ENCODE data around the gene PSAP. TPM values are rescaled to one million over a fixed set of nuclear protein-coding genes. Genes with fewer than 3 reads are reported as not detected.

Gene PSAP
- total and polyA plus RNA-seq, 4 donors = 255 to 671 (median 472) TPM

DNA sequence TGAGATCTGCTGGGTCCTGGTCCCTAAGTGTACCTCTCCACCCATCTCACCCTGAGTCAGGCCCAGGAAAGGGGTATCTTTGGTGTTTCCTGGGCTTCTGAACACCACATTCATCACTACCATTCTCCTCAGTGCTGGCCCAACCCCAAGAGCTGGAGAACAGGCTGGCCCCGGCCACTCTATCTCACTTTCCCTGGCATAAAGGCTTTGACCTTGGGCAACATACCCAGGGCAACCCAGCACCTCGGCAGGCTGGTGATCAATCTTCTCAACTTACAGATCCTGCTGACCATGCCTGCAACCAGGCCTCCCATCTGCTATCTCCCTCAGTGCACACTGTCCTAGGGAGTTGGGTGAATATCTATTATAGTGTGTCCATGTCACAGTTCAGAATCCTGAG is 79.8 kb downstream of the PSAP start:
- no peak for DNase-seq (ENCODE audit: low spot score)
- no peaks in the 10 kb centered on the region for H3K36me3 ChIP-seq (ENCODE audit: control insufficient read depth in 4 of 4, insufficient read depth in 3 of 4, low read depth in 1 of 4, low read length in 3 of 4)
- H3K27ac ChIP-seq (ENCODE audit: low read depth in 1 of 2, low read length in 2 of 2) = peak overlapping the region; percentile 33 to 74
- peaks cover 8 to 26% (median 12%) of the 10 kb centered on the region in 4 donors for H3K4me1 ChIP-seq (ENCODE audit: control insufficient read depth in 4 of 4, insufficient read depth in 4 of 4, low read length in 3 of 4)
- H3K9me3 ChIP-seq (ENCODE audit: control insufficient read depth in 4 of 4, low read length in 3 of 4) = no peaks in the 10 kb centered on the region
- H3K4me3 ChIP-seq (ENCODE audit: low read depth in 1 of 3, low read length in 3 of 3) = peak overlapping the region in 1 of 3 donors; percentile 3
- WGBS = 62% methylated on average over 2 of the region's 2 CpGs
- peak overlapping the region; percentile 0 to 22 for H3K9ac ChIP-seq (ENCODE audit: low read depth in 1 of 2, low read length in 2 of 2)
- no peaks in the 10 kb centered on the region for H3K27me3 ChIP-seq (ENCODE audit: control insufficient read depth in 4 of 4, insufficient read depth in 4 of 4, low read length in 3 of 4)
- TF ChIP-seq, protein P1, sequence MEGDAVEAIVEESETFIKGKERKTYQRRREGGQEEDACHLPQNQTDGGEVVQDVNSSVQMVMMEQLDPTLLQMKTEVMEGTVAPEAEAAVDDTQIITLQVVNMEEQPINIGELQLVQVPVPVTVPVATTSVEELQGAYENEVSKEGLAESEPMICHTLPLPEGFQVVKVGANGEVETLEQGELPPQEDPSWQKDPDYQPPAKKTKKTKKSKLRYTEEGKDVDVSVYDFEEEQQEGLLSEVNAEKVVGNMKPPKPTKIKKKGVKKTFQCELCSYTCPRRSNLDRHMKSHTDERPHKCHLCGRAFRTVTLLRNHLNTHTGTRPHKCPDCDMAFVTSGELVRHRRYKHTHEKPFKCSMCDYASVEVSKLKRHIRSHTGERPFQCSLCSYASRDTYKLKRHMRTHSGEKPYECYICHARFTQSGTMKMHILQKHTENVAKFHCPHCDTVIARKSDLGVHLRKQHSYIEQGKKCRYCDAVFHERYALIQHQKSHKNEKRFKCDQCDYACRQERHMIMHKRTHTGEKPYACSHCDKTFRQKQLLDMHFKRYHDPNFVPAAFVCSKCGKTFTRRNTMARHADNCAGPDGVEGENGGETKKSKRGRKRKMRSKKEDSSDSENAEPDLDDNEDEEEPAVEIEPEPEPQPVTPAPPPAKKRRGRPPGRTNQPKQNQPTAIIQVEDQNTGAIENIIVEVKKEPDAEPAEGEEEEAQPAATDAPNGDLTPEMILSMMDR (IDR thresholded peaks at IDR 0.05; ENCODE audit: low read depth, low read length, missing input control) = no peak
- TF ChIP-seq NR2F2 (IDR thresholded peaks at IDR 0.05) (no peak), FOXA1 (IDR thresholded peaks at IDR 0.05) (no peak), HNF4G (IDR thresholded peaks at IDR 0.05) (no peak), HNF4A (conservative IDR thresholded peaks at IDR 0.05) (no peak), RXRA (IDR thresholded peaks at IDR 0.05) (no peak), JUND (IDR thresholded peaks at IDR 0.05) (no peak), RAD21 (IDR thresholded peaks at IDR 0.05) (no peak), GABPA (IDR thresholded peaks at IDR 0.05 in 1 of 2, conservative IDR thresholded peaks at IDR 0.05 in 1 of 2) (no peak), SP1 (IDR thresholded peaks at IDR 0.05) (no peak), YY1 (IDR thresholded peaks at IDR 0.05) (no peak), TAF1 (conservative IDR thresholded peaks at IDR 0.05) (no peak)
- TF ChIP-seq, protein P2, sequence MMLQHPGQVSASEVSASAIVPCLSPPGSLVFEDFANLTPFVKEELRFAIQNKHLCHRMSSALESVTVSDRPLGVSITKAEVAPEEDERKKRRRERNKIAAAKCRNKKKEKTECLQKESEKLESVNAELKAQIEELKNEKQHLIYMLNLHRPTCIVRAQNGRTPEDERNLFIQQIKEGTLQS (IDR thresholded peaks at IDR 0.05) = no peak
- TF ChIP-seq, protein P3, sequence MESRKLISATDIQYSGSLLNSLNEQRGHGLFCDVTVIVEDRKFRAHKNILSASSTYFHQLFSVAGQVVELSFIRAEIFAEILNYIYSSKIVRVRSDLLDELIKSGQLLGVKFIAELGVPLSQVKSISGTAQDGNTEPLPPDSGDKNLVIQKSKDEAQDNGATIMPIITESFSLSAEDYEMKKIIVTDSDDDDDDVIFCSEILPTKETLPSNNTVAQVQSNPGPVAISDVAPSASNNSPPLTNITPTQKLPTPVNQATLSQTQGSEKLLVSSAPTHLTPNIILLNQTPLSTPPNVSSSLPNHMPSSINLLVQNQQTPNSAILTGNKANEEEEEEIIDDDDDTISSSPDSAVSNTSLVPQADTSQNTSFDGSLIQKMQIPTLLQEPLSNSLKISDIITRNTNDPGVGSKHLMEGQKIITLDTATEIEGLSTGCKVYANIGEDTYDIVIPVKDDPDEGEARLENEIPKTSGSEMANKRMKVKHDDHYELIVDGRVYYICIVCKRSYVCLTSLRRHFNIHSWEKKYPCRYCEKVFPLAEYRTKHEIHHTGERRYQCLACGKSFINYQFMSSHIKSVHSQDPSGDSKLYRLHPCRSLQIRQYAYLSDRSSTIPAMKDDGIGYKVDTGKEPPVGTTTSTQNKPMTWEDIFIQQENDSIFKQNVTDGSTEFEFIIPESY (IDR thresholded peaks at IDR 0.05) = no peak
- TF ChIP-seq, protein P4, sequence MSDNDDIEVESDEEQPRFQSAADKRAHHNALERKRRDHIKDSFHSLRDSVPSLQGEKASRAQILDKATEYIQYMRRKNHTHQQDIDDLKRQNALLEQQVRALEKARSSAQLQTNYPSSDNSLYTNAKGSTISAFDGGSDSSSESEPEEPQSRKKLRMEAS (IDR thresholded peaks at IDR 0.05) = no peak

DNA sequence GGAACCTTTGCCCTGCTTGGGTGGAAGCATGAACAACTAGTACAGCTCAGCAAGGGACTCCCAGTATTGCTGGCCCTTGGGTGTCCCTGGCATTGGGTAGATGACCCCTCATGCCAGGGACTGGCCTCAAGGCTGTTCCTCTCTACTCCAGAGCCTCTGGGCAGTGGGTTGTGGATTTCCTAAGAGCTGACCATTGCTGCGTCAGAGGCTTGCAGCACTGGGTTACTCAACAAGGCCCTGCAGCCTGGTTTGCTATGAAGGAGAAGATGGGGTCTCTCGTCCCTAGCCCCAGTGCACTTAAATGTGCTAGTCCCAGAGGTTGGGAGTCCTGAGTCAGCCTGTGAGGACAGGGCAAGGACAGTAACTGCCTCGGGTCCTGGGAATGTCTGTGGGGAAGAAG is 80.3 kb downstream of the PSAP start:
- no peaks in the 10 kb centered on the region for H3K9me3 ChIP-seq (ENCODE audit: control insufficient read depth in 4 of 4, low read length in 3 of 4)
- peak overlapping the region; percentile 33 to 74 for H3K27ac ChIP-seq (ENCODE audit: low read depth in 1 of 2, low read length in 2 of 2)
- TF ChIP-seq FOXA1 (IDR thresholded peaks at IDR 0.05) = no peak
- no peak for TF ChIP-seq YY1 (IDR thresholded peaks at IDR 0.05)
- TF ChIP-seq, protein P3 (IDR thresholded peaks at IDR 0.05) = no peak
- H3K36me3 ChIP-seq (ENCODE audit: control insufficient read depth in 4 of 4, insufficient read depth in 3 of 4, low read depth in 1 of 4, low read length in 3 of 4) = no peaks in the 10 kb centered on the region
- 87% methylated on average over 3 of the region's 3 CpGs for WGBS
- no peak for DNase-seq (ENCODE audit: low spot score)
- no peaks in the 10 kb centered on the region for H3K27me3 ChIP-seq (ENCODE audit: control insufficient read depth in 4 of 4, insufficient read depth in 4 of 4, low read length in 3 of 4)
- peak overlapping the region in 1 of 3 donors; percentile 3 for H3K4me3 ChIP-seq (ENCODE audit: low read depth in 1 of 3, low read length in 3 of 3)
- peak overlapping the region in 1 of 2 donors; percentile 0 for H3K9ac ChIP-seq (ENCODE audit: low read depth in 1 of 2, low read length in 2 of 2)
- H3K4me1 ChIP-seq (ENCODE audit: control insufficient read depth in 4 of 4, insufficient read depth in 4 of 4, low read length in 3 of 4) = peaks cover 8 to 26% (median 12%) of the 10 kb centered on the region in 4 donors

All from liver (tissue), 9 donors.